ENCODE results near the gene HOXA7. TPM values are rescaled to one million over a fixed set of nuclear protein-coding genes. Genes with fewer than 3 reads are reported as not detected.

Gene HOXA7
- total and polyA plus RNA-seq, 2 of the 8 experiments (the other 6 are each of a cell fraction or from before 2014, with no cell fraction given) = 0.03 TPM; not detected in 1

GRCh38 chr7:27153526-27153925 is 2.9 kb downstream of the HOXA7 start:
- Histone ChIP-seq H3K9me3 (ENCODE audit: insufficient read depth in 2 of 2, low read depth in 1 of 2, low read length in 1 of 2) (peaks cover 0 to 10% of the 10 kb centered on the region in 2 experiments; a peak in 1 of 4 replicates), H3K14ac (ENCODE audit: insufficient read length) (no peak overlapping the region), H3K4me3 (ENCODE audit: extremely low read depth in 1 of 4, insufficient read depth in 2 of 4, low read depth in 3 of 4, low read length in 4 of 4) (no peak overlapping the region), H3K4me1 (replicated peaks in 1 of 4; ENCODE audit: control insufficient read depth in 3 of 4, insufficient read depth in 4 of 4, low read length in 3 of 4) (peaks cover 0 to 2% (median under 1%) of the 10 kb centered on the region in 4 experiments; a peak in 3 of 7 replicates), H2BK20ac (ENCODE audit: low read length) (no peak overlapping the region), H4K8ac (ENCODE audit: extremely low read depth, insufficient read depth, low read length) (no peak overlapping the region), H4K91ac (replicated peaks; ENCODE audit: insufficient read length, low read length) (no peak overlapping the region), H2BK12ac (ENCODE audit: low read depth, low read length) (no peak overlapping the region), H2BK5ac (ENCODE audit: low read depth, low read length) (no peak overlapping the region), H3K4ac (replicated peaks; ENCODE audit: insufficient read length, low read depth, low read length) (no peak overlapping the region), H2AFZ (ENCODE audit: low read length) (no peak overlapping the region), H3K23ac (ENCODE audit: insufficient read length) (no peak overlapping the region), H3K36me3 (ENCODE audit: control insufficient read depth in 2 of 4, insufficient read depth in 4 of 4, low read length in 3 of 4) (peaks cover 0 to 17% (median 0%) of the 10 kb centered on the region in 4 experiments; a peak in 1 of 8 replicates), H2BK120ac (replicated peaks; ENCODE audit: low read depth, low read length) (no peak overlapping the region), H3K27ac (ENCODE audit: low read depth, low read length) (no peak overlapping the region), H2BK15ac (ENCODE audit: low read length) (no peak overlapping the region), H2AK5ac (ENCODE audit: low read depth, low read length) (no peak overlapping the region), H3K56ac (replicated peaks; ENCODE audit: insufficient read length, low read depth, low read length) (no peak overlapping the region), H4K20me1 (replicated peaks in 1 of 2; ENCODE audit: control insufficient read depth in 1 of 2, insufficient read depth in 2 of 2, low read length in 2 of 2) (peaks cover 29 to 51% of the 10 kb centered on the region in 2 experiments), H3K18ac (ENCODE audit: extremely low read depth, low read length) (no peak overlapping the region), H3K27me3 (replicated peaks in 1 of 4; ENCODE audit: control insufficient read depth in 3 of 4, extremely low read depth in 1 of 4, insufficient read depth in 3 of 4, low read length in 3 of 4) (peaks cover 98 to 100% (median 100%) of the 10 kb centered on the region in 4 experiments), H4K5ac (ENCODE audit: insufficient read length, low read depth, low read length) (no peak overlapping the region), H3K79me2 (ENCODE audit: control insufficient read depth in 1 of 2, insufficient read depth in 2 of 2, low read length in 2 of 2) (no peaks in the 10 kb centered on the region), H3K4me2 (ENCODE audit: insufficient read depth in 1 of 2, low read depth in 2 of 2, low read length in 2 of 2) (no peak overlapping the region), H3K23me2 (ENCODE audit: low read depth, low read length) (peaks cover 2% of the 10 kb centered on the region; the same call in 1 of the 2 replicates), H3K79me1 (ENCODE audit: low read depth, low read length) (no peaks in the 10 kb centered on the region), H3K9ac (replicated peaks in 1 of 4; ENCODE audit: extremely low read depth in 1 of 4, low read depth in 3 of 4, low read length in 3 of 4) (no peak overlapping the region)
- TF ChIP-seq RNF2 (IDR thresholded peaks at IDR 0.05; ENCODE audit: borderline replicate concordance, low read depth, low read length, missing control alignments, poor library complexity, severe bottlenecking) = peak; percentile 15
- no peak for TF ChIP-seq SP2 (IDR thresholded peaks at IDR 0.05; ENCODE audit: low read length)
- no peak for TF ChIP-seq KDM5A (IDR thresholded peaks at IDR 0.05; ENCODE audit: low read length)
- no peak for FAIRE-seq
- no peak for DNase-seq (ENCODE audit: low read depth in 1 of 2, low spot score in 2 of 2)
- ChIA-PET CTCF (ENCODE audit: partially characterized antibody) (interaction anchor here (1.2 to 6.5 kb wide), 4 partner anchors 8 to 473 kb away, joined by 3 to 80 read pairs (median 20); partner anchors contain the start of gene HOXA5), POLR2A (ENCODE audit: partially characterized antibody) (interaction anchor here (1.9 kb wide), 1 partner anchor 10 kb away, joined by 5 read pairs; the partner anchor contains the start of gene HOXA5)
- WGBS, 2 experiments (ENCODE audit: extremely low coverage in 1 of 2, insufficient coverage in 1 of 2, insufficient read length in 1 of 2, insufficient replicate concordance in 2 of 2, low coverage in 1 of 2, low lambda C conversion rate in 2 of 2, missing lambda C conversion rate in 1 of 2) = 40% methylated on average over 3 of the region's 3 CpGs; no CpG with 5 or more reads in 1 of the 2 experiments

Data from H1 (cell line).